OCI-LY7 (cell line): ENCODE data around the gene PFKFB4.

Experiments used
- CTCF ChIP-seq: fragments of 200-600 bp; sonication (generic); conservative IDR thresholded peaks from 2 replicates; pipeline ENCODE4 v1.5.1; 2014; ENCODE audit warnings: mild to moderate bottlenecking, antibody characterized with exemption, low read length, moderate library complexity, mixed read lengths
- EZH2phosphoT487 ChIP-seq: fragments of 200-600 bp; sonication (generic); IDR thresholded peaks from 2 replicates; pipeline ENCODE4 v1.6.1; 2018; ENCODE audit warnings: low read depth, borderline replicate concordance, mild to moderate bottlenecking, mixed run types, antibody characterized with exemption, low read length, moderate library complexity, mixed read lengths

DNA sequence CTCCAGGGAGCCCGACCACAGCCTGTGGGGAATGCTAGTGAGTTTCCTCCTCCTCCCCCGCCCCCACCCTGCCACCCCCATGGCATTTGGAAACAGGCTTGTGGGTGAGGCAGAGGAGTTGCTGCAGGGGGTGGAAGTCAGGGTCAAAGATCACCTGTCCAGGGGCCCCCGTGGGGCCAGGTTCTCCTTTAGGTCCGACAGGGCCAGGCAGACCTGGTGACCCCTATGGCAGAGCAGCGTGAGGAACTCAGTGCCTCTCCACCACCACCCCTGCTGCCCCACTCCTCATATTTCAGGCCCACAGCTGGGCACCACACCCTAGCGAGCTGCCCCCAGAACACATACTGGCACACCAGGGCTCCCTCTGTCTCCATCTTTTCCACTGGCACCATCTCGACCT lies 15.9 kb upstream of the PFKFB4 start:
- no peak for TF ChIP-seq CTCF
- TF ChIP-seq EZH2phosphoT487, result no peak
